Choroid plexus epithelial cell (primary cell): ENCODE measurements around the gene SOD3.
A peak's percentile ranks its signal among the peaks of the same experiment; 100 is the strongest.

Experiments used
- DNase-seq: peaks from one replicate; pipeline ENCODE4 v3.0.0-alpha.2; 2010; ENCODE audit warnings: low read depth
- H3K4me3 ChIP-seq: 2 replicates; pipeline ENCODE4 v1.5.1; 2011; ENCODE audit warnings: low read depth, mild to moderate bottlenecking, control low read depth, low read length, moderate library complexity
- CTCF ChIP-seq: conservative IDR thresholded peaks from 2 replicates; pipeline ENCODE4 v1.5.1; 2011; ENCODE audit warnings: low read depth, mild to moderate bottlenecking, control low read depth, inconsistent platforms, low read length, moderate library complexity

SOD3 gene

GRCh38 chr4:24795666-24796381, 451 bp downstream of the SOD3 start:
- TF ChIP-seq CTCF, result no peak
- DNase-seq, result no peak
- peak overlapping the region; percentile 38 for H3K4me3 ChIP-seq

GRCh38 chr4:24796620-24797019, 1.2 kb downstream of the SOD3 start:
- DNase-seq, result no peak
- TF ChIP-seq CTCF, result no peak
- H3K4me3 ChIP-seq, result no peak overlapping the region

- DNase-seq, result no peak
- no peak overlapping the region for H3K4me3 ChIP-seq
- TF ChIP-seq CTCF, result no peak
Measured at GRCh38 chr4:24798036-24798610, 2.8 kb downstream of the SOD3 start.

- H3K4me3 ChIP-seq, result no peak overlapping the region
- DNase-seq, result no peak
- no peak for TF ChIP-seq CTCF
Measured at GRCh38 chr4:24799196-24799543, 3.8 kb downstream of the SOD3 start.

- peak overlapping the region; percentile 39 for H3K4me3 ChIP-seq
- no peak for TF ChIP-seq CTCF
- no peak for DNase-seq
Measured at GRCh38 chr4:24799544-24800324, 4.4 kb downstream of the SOD3 start.

GRCh38 chr4:24800325-24800895, 5.0 kb downstream of the SOD3 start:
- H3K4me3 ChIP-seq, result peak overlapping the region; percentile 39
- TF ChIP-seq CTCF, result no peak
- DNase-seq, result peak; percentile 30
